GM21360 (cell line): Measurements from ENCODE around the gene FLT3LG.

ENCODE experiments used
- ATAC-seq: cut with Tn5 transposase; IDR thresholded peaks from one replicate; pipeline ENCODE4 v1.9.1; 2021; ENCODE audit warnings: mild to moderate bottlenecking, moderate library complexity; ENCODE audit not compliant: unreplicated experiment

Gene FLT3LG

GRCh38 chr19:49487277-49488045 lies 13.4 kb downstream of the FLT3LG start, which contains the start of gene RPL13A:
TSS of gene RPL13A (plus strand) at chr19:49487608. CDS start at chr19:49487630, 22 bp downstream.
- peak; percentile 86 for ATAC-seq

- ATAC-seq = no peak
Measured at GRCh38 chr19:49488046-49488862, 14.2 kb downstream of the FLT3LG start.

GRCh38 chr19:49488863-49489537 lies 15.0 kb downstream of the FLT3LG start:
- ATAC-seq = no peak

GRCh38 chr19:49489601-49490167 lies 15.7 kb downstream of the FLT3LG start:
- ATAC-seq = no peak

- no peak for ATAC-seq
Measured at GRCh38 chr19:49490287-49491029, 16.4 kb downstream of the FLT3LG start.

- ATAC-seq = no peak
Measured at GRCh38 chr19:49491030-49491803, 17.2 kb downstream of the FLT3LG start.

GRCh38 chr19:49491804-49492572 lies 18.0 kb downstream of the FLT3LG start:
- ATAC-seq = no peak

GRCh38 chr19:49492573-49493405 lies 18.8 kb downstream of the FLT3LG start:
- ATAC-seq = no peak

GRCh38 chr19:49496574-49497008 lies 22.6 kb downstream of the FLT3LG start:
- no peak for ATAC-seq

GRCh38 chr19:49497047-49497788 lies 23.2 kb downstream of the FLT3LG start:
- no peak for ATAC-seq

GRCh38 chr19:49497789-49498103 lies 23.7 kb downstream of the FLT3LG start:
- ATAC-seq = no peak

- ATAC-seq = no peak
Measured at GRCh38 chr19:49498475-49498874, 24.5 kb downstream of the FLT3LG start.

GRCh38 chr19:49499030-49499670 lies 25.1 kb downstream of the FLT3LG start:
- no peak for ATAC-seq

- ATAC-seq = no peak
Measured at GRCh38 chr19:49502866-49503581, 29.0 kb downstream of the FLT3LG start.

GRCh38 chr19:49503582-49503962 lies 29.6 kb downstream of the FLT3LG start:
- no peak for ATAC-seq

GRCh38 chr19:49506575-49507105 lies 32.6 kb downstream of the FLT3LG start:
- ATAC-seq = no peak
